HepG2 (cell line): ENCODE measurements around the gene PKP3. TPM values are rescaled to one million over a fixed set of nuclear protein-coding genes. Genes with fewer than 3 reads are reported as not detected.

Experiments used
- AKAP8 ChIP-seq: sonication (generic); formaldehyde crosslinking; IDR thresholded peaks from 2 replicates; pipeline ENCODE4 v1.5.1; 2020; ENCODE audit warnings: mild to moderate bottlenecking, missing genetic modification reagents
- RFXAP ChIP-seq: sonication (generic); formaldehyde crosslinking; IDR thresholded peaks from 2 replicates; pipeline ENCODE4 v1.4.0; 2020; ENCODE audit warnings: missing genetic modification reagents, borderline replicate concordance
- ZBTB40 ChIP-seq, 2 experiments: fragments of 450-650 bp in 1 of 2; sonication (generic) in 1 of 2; formaldehyde crosslinking in 1 of 2; IDR thresholded peaks; 2 replicates each; pipeline versions ENCODE4 v1.6.1 to v1.8.0; 2016 to 2022; ENCODE audit warnings: antibody characterized with exemption in 1 of 2, mild to moderate bottlenecking in 1 of 2, missing genetic modification reagents in 1 of 2
- ZNF556 ChIP-seq: sonication (generic); formaldehyde crosslinking; IDR thresholded peaks from 2 replicates; pipeline ENCODE4 v1.4.0; 2020; ENCODE audit warnings: mild to moderate bottlenecking, missing genetic modification reagents, borderline replicate concordance
- polyA plus RNA-seq, 8 experiments: library from polyadenylated mRNA; depleted of rRNA in 3 of 8; stranded (reverse) in 7 of 8; unstranded in 1 of 8; fragments of >200 nt; fragmentation: Illumina TruSeq in 4 of 8; extraction: Trizol in 4 of 8; gene quantifications; 2 replicates each; pipeline versions ENCODE4 v1.2.1 to v1.2.3, GENCODE V29; 2011 to 2016; ENCODE audit warnings: low read depth in 4 of 8, missing spikeins in 1 of 8, mixed read lengths in 1 of 8; ENCODE audit not compliant: insufficient read depth in 1 of 8
- total RNA-seq, 5 experiments: library from RNA; depleted of rRNA; stranded (reverse); fragments of >200 nt; fragmentation: Illumina TruSeq; extraction: Trizol; gene quantifications; 2 replicates each; pipeline ENCODE4 v1.2.3, GENCODE V29; 2016; ENCODE audit warnings: low read depth in 1 of 5
- TF ChIP-seq, protein P1 (sequence below): sonication (generic); formaldehyde crosslinking; IDR thresholded peaks from 2 replicates; pipeline ENCODE4 v1.8.1; 2023; ENCODE audit warnings: mild to moderate bottlenecking, missing genetic modification reagents
- TF ChIP-seq, protein P2 (sequence below), 2 experiments: sonication (generic) in 1 of 2; formaldehyde crosslinking in 1 of 2; IDR thresholded peaks; 2 replicates each; pipeline versions ENCODE4 v1.4.0 to v1.6.1; 2016 to 2020; ENCODE audit warnings: borderline replicate concordance in 1 of 2, low read depth in 1 of 2, mild to moderate bottlenecking in 1 of 2, missing genetic modification reagents in 1 of 2
- TF ChIP-seq, protein P3 (sequence below): fragments of 450-650 bp; IDR thresholded peaks from 2 replicates; pipeline ENCODE4 v1.6.1; 2016

Gene PKP3
- total and polyA plus RNA-seq, 2 of the 13 experiments (the other 11 are each of a cell fraction or from before 2014, with no cell fraction given): 18.0 to 28.7 TPM

DNA sequence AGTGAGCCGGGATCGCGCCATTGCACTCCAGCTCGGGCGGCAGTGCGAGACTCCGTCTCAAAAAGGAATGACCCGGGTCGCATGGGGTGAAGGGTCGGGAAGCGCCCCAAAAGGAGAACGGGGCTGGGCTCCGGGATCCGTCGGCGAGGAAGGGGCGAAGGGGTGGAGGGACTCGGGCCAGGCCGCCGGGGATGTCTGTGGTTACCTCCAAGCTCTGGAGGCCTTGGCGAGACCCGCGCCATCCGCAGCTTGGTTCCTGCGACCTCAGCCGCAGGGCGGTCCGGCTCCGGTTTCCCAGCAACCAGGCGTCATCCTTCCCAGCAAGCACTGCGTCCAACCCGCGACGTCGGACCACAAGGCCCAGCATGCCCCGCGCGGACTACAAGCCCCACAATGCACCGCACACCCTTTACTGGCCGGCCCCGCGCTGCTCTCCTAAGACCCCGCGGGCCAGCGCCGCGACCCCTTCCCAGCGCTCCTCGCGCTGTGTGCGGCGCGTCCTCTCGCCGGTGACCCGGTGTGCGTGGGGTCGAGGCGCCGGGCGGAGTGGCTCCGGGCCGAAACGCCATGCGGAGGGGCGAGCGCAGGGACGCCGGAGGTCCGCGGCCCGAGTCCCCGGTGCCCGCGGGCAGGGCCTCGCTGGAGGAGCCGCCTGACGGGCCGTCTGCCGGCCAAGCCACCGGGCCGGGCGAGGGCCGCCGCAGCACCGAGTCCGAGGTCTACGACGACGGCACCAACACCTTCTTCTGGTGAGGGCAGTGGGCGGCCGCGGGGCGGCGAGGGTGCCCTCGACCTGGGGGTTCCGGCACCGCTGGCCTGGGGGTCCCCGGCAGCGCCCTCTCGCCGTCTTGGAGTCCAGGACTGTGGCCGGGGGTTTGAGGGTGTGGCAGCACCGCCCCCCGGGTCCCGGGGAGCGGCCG, 56.1 kb downstream of the PKP3 start, which contains the start of gene PTDSS2 (continued):
- TF ChIP-seq RFXAP (CRISPR knock-in tag) (peak; percentile 72; the same call in 1 of the 2 replicates), AKAP8 (CRISPR knock-in tag) (peak; percentile 61), ZBTB40 (IDR thresholded peaks at IDR 0.05) (no peak), ZBTB40 (CRISPR knock-in tag; IDR thresholded peaks at IDR 0.05) (peak; percentile 86), ZNF556 (CRISPR knock-in tag) (peak; percentile 93)
- TF ChIP-seq, protein P1, sequence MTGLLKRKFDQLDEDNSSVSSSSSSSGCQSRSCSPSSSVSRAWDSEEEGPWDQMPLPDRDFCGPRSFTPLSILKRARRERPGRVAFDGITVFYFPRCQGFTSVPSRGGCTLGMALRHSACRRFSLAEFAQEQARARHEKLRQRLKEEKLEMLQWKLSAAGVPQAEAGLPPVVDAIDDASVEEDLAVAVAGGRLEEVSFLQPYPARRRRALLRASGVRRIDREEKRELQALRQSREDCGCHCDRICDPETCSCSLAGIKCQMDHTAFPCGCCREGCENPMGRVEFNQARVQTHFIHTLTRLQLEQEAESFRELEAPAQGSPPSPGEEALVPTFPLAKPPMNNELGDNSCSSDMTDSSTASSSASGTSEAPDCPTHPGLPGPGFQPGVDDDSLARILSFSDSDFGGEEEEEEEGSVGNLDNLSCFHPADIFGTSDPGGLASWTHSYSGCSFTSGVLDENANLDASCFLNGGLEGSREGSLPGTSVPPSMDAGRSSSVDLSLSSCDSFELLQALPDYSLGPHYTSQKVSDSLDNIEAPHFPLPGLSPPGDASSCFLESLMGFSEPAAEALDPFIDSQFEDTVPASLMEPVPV: no peak
- TF ChIP-seq, protein P2, sequence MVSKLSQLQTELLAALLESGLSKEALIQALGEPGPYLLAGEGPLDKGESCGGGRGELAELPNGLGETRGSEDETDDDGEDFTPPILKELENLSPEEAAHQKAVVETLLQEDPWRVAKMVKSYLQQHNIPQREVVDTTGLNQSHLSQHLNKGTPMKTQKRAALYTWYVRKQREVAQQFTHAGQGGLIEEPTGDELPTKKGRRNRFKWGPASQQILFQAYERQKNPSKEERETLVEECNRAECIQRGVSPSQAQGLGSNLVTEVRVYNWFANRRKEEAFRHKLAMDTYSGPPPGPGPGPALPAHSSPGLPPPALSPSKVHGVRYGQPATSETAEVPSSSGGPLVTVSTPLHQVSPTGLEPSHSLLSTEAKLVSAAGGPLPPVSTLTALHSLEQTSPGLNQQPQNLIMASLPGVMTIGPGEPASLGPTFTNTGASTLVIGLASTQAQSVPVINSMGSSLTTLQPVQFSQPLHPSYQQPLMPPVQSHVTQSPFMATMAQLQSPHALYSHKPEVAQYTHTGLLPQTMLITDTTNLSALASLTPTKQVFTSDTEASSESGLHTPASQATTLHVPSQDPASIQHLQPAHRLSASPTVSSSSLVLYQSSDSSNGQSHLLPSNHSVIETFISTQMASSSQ (IDR thresholded peaks at IDR 0.05; ENCODE audit: low read depth): no peak
- TF ChIP-seq, protein P2 (CRISPR knock-in tag; IDR thresholded peaks at IDR 0.05; ENCODE audit: borderline replicate concordance): peak; percentile 84; the same call in 1 of the 2 replicates
- TF ChIP-seq, protein P3, sequence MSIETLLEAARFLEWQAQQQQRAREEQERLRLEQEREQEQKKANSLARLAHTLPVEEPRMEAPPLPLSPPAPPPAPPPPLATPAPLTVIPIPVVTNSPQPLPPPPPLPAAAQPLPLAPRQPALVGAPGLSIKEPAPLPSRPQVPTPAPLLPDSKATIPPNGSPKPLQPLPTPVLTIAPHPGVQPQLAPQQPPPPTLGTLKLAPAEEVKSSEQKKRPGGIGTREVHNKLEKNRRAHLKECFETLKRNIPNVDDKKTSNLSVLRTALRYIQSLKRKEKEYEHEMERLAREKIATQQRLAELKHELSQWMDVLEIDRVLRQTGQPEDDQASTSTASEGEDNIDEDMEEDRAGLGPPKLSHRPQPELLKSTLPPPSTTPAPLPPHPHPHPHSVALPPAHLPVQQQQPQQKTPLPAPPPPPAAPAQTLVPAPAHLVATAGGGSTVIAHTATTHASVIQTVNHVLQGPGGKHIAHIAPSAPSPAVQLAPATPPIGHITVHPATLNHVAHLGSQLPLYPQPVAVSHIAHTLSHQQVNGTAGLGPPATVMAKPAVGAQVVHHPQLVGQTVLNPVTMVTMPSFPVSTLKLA: peak; percentile 43; the same call in 1 of the 2 replicates
